HG03378 (cell line): Measurements from ENCODE around the gene TNFRSF25.
"Not testable (repeated sequence)": the region's sequence is repeated elsewhere in the genome, so short reads cannot be mapped to it uniquely, and the experiment has no call there.

ENCODE experiments used
- ATAC-seq: cut with Tn5 transposase; IDR thresholded peaks from one replicate; pipeline ENCODE4 v1.9.1; 2021; ENCODE audit warnings: mild to moderate bottlenecking, moderate library complexity; ENCODE audit not compliant: unreplicated experiment

TNFRSF25 gene

DNA sequence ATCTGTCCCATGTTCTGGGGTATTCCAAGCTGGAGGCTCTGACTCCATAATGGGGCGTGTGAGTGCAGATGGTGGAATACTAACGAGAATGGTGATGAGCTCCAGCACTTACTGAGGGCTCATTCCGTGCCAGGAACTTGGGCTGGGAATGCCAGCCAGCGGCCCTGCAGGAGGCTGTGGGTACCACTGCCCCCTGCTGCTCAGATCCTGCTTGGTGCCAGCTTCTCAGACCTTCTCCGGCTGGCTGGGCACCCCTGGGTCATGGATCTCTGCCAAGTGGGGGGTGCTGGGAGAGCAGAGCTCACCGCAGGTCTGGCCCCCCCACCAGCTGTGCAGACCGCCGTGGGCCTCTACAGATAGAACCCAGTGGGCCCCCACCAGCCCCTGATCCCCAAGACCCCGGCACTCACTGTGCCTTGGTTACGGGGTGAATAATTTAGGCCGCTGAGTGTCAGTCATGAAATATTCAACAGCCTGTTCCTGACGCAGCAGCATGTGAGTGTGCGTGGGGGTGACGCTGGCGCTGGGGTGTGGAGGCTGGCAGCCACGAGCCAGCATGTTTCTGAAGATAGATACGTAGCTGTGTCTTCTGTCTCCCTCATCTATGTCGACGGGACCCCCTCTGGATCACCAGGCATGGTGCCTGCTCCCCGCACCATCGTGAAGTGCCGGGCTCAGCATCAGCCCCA is 28.8 kb downstream of the TNFRSF25 start:
- ATAC-seq, result not testable (repeated sequence)

DNA sequence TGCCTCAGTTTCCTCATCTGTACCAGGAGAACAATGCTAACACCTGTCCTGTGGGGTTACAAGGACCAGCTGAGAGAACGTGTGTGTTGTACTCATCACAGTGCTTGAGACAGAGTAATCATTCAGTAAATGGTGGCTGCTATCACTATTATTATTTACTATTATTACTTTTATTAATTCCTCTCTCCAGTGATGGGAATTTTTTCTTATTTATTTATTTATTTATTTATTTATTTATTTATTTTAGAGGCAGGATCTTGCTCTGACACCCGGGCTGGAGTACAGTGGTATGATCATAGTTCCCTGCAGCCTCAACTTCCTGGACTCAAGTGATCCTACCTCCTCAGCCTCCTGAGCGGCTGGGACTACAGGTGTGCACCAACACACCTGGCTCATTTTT is 29.7 kb downstream of the TNFRSF25 start:
- ATAC-seq, result not testable (repeated sequence)

DNA sequence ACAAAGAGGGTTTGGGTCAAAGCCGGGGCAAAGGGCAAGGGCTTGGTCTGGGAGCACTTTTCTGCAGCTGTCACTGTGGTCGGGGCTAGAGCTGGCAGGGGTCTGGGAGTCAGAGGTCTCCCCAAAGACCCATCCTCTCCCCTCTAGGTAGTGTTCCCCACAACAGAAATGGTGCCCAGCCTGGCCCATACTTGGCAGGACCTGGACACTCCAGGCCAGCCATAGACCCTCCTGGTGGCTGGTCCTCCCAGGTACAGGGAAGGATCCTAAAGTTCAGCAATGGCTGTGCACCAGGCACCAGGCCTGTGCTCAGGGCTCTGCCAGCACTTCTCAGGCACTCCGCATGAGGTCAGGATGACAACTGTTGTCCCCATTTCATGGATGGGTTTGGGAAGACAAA is 30.4 kb downstream of the TNFRSF25 start:
- no peak for ATAC-seq

DNA sequence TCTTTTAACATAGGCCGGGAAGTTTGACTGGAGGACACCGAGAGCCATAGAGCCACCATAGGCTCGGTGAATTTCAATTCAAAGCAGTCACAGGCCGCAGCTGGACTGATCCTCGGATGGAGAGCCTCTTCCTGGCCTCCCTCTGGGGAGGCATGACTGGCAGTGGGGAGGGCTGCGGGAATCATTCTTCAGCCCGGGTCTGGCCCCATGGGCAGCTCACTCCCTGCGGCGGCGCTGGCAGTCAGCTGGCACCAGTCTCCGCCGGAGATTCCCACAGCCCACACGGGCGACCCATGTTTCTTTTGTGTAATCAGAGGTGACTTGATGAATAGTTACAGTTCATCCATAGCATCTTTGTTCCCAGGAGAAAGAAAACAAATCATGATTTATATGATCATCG is 30.8 kb downstream of the TNFRSF25 start:
- no peak for ATAC-seq

DNA sequence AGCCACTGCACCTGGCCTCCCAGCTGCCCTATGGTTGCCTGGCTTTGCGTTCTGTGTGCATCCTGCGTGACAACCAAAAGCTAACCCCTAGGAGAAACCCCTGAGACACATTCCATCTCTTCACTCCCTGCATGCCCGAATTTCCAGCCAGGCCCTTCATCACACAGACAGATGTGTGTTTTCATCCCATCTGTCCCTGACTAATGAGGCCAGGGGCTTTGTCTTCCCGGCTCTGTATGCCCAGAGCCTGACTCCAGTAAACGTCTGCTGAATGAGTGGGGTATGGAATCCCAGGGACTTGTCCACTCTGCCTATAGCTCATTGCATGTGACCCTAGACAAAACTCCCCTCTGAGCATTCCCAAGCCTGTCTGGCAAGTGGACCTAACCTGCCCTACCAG is 31.8 kb downstream of the TNFRSF25 start:
- ATAC-seq, result no peak

DNA sequence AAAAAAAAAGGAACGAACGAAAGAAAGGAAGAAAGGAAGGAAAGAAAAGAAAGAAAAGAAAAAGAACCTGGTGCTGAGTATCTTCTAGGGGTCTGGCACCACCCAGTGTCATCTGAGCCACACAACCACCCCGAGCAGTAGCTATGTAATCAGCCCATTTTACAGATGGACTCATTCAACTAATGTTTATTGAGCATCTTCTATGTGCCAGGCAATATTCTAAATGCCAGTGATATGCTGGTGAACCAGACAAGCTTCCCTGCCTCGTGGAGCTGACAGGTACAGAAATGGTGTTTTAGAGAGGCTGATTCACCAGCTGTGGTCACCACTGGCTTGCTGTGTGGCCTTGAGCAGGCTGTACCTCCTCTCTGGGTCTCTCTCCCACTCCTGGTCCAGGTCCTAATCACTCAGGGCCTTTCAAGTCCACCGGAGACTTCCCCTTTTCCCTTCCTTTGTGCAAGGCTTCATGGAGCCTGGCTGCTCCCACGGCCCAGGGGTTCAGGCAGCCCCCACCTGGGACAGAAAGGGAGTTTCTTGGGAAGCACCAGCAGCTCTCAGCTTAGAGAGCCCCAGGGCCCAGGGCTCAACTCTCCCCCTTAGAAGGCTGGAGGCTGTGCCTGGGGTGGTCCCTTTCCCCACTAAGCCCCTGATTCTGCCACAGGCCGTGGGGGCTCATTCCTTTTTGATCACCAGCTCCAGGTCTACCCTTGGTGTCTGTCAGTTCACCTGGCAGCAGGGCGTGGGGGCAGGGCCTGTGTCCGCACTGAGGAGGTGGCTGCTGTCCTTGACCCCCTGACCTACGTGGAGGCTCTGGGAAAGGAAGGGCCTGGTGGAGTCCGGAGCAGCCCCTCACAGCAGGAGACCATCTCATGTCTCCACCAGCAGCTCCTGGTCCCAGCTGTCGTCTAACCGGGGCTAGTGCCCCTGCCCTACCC is 34.1 kb downstream of the TNFRSF25 start:
- not testable (repeated sequence) for ATAC-seq

DNA sequence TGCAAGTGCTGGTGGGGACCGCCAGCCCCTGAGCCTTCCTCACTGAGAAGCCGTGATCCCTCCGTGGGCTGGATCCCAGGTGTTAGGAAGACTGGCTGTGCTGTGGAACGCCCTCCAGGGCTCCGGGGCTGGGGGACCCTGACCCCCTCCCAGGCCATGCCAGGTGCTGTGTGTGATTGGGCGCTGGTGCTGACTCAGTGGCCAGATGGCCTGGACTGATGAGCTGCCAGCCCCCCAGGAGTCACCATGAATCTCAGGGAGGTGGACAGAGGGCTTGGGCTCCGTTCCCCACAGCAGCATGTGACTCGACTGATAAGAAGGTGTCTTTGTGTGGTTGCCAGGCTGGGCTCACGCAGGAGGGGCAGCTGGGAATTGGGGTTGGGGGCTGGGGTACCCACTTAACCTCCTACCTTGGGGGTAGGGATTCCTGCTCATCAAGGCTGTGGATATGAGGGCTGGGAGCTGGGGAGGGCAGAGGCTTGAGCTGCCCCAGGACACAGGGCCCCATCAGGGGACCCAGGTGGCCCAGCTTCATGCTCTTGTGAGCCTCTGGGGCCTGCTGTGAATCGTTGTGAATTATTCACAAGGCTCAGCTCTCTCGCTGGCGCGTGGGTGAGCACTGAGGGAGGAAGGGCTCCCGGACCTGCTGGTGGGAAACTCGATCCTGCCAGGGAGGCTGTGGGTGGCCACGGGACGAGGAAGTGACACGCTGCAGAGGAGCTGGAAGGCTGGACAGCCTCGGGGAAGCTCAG is 36.1 kb downstream of the TNFRSF25 start:
- ATAC-seq, result not testable (repeated sequence)

DNA sequence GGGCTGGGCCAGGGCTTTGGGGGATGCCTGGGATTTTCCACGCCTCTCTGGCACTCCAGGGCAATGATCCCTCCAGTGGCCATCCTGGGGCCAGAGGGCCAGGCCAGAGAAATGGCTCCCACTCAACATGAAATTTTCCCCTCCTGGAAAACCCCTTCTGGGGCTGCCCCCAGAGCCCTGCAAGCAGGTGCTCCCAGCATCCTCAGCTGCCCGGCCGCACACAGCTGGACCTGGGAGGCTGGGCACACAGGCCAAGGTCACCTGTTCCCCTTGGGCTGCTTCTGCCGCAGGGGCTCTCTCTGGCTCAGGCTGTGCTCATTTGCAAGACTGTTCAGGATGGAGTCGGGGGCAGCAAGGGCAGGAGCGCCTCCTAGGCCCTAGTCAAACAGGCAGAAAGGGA is 37.5 kb downstream of the TNFRSF25 start:
- not testable (repeated sequence) for ATAC-seq

DNA sequence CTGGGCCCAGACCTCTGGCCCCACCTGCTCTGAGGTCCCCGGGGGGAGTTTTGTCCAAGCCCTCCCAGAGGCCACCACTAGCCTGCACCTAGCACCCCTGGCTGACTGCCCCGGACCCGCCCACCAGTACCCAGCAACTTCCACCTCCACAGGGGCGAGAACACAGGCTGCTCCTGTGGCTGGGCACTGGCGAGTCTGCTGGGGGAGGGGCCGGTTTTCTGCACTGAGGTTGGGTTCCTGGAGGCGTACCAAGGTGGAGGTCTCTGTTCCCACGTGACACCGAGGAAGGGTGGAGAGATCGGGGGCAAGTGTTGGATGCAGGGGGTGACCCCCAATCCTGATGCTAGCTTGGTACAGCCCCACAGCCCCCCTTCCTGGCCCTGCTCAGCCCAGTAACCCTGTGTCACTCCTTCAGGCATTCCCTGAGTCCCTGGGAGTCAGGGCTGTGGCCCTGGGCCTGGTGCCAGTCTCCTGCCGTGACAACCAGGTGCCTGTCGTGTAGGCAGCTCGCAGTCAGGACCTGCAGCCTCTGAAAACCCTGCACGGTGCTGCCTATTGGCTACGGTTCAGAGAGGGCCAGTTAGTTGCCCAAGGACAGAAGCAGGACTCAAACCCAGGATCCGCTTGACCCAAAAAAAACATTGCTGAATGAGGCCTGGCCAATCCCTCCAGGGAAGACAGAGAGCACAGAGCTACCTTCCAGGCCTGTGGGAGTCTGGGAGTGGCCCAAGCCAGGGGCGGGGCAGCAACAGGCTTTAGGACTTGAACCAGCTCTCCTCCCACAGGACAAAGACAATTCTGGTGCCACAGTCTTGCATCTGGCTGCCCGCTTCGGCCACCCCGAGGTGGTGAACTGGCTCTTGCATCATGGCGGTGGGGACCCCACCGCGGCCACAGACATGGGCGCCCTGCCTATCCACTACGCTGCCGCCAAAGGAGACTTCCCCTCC is 38.3 kb downstream of the TNFRSF25 start:
- ATAC-seq, result no peak

DNA sequence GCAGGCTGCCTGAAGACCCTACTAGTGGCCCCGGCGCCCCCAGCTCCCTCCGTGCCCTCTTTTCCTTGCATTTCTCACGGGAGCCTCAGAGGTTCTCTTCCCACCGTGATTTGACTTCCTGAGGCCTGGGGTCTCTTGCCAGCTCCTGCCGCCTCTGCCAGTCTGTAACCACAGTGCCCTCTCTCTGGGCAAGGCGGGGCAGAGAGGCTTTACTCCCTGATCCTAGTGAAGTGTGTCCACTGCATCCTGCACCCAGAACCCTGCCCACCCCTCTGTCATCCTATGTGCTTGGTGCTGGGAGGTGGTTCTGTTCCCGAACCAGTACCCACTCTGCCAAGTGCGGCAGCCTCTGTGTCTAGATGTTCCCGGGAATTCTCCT is 39.0 kb downstream of the TNFRSF25 start:
- no peak for ATAC-seq

DNA sequence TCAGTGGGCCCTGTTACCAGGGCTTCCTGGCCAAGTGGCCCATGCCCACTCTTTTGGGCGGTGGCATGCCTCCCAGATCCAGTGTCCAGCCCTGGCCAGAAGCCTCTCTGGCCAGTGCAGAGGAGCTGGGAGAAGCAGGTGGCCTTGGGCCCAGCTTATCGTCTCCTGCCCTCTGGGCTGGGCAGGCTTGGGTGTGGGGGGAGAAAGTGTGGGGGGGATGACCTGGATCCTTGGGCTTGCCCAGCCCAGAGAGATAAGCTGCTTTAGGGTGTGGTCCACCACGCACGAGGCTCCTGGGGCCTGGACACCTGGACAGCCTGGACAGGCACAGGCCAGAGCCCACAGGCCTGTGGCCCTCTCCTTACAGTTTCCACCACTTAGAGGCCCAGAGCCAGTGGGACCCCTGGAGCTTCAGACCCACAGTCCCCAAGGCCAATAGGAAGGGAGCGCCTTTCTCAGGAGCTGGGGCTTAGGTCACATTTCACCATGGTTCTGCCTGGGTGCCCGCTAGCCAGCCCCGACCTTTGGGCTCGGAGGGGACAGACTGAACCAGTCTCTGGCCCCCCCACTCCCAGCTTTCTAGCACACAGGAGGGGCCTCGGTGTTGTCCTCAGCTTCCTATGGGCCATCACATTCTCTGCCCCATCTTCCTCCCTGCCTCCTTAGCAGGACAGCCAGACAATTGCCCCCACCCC is 39.5 kb downstream of the TNFRSF25 start:
- no peak for ATAC-seq

DNA sequence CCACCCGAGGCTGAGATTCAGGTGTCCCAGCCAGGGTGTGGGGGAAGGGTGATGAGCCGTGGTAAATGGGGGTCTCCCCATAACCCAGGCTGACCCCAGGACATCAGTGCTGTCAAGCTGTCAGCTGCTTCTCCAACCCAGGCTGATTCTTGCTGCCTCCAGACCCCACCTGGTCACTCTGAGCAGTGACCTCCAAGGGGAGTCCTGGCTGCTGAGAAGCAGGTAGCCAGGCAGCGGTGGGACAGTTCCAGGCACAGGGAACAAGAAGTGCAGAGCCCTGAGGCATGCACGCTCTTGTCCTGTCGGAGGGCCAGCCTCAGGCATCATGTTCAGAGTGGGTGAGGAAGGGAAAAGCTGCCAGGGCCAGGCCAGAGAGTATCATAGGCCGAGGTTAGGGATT is 40.3 kb downstream of the TNFRSF25 start:
- ATAC-seq, result no peak

DNA sequence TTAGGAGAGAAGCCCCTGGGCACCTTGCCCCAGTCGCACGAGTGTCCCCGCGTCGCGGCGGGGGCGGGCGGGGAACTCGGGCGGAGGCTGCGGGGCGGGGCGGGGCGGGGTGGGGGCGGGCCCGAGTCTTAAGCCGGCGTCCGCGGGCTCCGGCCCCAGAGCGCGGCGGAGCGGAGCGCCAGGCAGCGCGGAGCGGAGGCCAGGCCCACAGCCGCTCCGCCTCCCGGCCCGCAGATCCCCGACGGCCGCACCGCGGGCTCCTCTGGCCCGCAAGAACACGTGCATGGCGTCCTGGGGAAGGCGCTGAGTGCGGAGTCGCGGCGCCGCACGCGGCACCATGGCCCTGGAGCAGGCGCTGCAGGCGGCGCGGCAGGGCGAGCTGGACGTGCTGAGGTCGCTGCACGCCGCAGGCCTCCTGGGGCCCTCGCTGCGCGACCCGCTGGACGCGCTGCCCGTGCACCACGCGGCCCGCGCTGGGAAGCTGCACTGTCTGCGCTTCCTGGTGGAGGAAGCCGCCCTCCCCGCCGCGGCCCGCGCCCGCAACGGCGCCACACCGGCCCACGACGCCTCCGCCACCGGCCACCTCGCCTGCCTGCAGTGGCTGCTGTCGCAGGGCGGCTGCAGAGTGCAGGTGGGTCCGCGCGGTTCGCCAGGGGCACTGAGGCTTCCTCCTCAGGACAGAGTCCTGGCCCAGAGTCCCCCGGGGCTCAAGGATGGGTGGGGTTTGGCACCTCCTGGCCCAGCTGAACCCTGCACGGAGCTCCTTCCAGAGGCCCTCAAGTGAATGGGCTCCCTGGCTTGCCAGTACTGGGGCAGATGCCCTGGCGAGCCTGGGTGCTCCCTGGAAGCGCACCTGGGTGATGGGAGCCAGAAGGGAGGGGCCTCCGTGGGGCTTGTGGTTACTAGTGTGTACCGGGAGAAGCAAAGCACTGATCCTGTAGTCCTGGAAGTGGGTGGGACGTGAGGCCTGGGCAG is 41.1 kb downstream of the TNFRSF25 start, which contains the start of gene ESPN:
Gene ESPN, plus strand, starts transcription at position 158 of the 975 bp plus-strand sequence. Its CDS starts 180 bp downstream, at position 338.
- no peak for ATAC-seq

DNA sequence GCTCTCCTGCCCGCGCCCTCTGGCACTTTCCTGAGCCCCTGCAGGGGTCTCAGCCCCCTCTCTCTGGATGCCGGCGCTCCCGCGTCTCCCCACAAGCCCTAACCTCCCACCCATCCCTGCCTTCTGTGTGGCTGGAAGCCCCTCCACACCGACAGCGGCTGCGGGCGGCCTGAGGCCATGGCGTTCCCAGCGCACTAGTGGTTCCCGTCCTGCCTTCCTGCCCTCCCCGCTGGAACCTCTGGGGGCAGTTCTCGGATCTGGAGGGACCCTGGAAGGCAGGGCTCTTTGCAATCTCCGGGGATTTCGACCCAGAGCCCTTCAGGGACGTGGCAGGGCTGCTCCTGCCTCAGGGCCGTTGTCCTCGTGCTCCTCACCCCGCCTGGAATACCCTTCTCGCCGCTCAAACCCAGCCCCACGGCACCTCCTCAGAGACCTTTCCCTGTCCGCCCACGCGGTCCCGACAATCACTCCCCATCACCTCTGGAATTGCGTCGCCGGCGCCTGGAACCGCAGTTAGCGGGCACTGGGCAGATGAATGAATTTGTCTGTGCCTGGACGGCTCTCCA is 41.9 kb downstream of the TNFRSF25 start:
- ATAC-seq, result no peak

DNA sequence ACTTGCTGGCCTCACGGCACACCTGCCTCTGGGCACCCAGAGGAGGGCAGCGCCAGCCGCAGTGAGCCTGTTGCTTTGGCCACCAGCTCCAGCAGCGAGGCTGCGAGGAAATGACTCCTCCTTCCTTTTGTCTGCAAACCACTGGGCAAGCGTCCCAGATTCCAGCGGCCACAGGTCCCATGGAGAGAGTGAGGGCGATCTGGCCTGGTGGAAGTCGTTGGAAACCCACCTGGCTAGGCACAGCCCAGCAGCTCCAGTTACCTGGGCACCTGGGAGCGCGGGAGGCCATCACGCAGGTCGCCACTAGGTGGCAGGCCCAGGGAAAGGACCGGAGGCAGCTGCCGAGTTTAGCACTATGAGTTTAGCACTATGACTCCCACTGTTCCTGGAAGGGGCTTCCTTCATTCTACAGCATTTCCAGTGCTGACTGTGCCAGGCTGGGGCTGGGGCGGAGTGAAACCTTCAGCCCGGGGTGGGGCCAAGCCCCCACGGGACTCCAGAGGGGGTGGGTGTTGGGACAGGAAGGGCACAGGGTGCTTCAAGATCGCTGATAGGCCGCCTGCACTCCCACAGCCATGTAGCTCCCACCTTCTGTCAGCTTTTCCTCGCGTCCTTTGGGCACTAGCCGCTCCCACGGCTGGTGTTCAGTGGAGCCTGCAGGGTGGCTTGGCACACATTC is 42.5 kb downstream of the TNFRSF25 start:
- no peak for ATAC-seq

DNA sequence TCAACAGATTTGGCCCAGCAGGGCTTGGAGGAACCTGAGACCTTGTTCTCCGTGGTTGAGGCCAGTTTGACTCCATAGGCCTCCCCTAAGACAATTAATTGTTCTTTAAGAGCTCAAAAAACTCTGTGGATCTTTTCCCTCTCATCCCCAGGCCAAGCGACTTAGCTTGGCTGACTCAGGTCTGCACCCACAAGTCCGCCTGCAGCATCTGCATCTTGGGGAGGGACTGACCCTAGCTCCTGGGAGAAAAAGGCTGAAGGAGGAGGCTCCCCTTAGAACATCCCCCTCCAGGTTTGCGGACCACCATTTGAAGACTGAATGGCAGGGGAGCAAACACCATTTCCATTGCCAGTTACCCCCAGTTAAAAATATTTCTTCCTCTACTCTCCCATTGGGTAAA is 44.7 kb downstream of the TNFRSF25 start:
- ATAC-seq, result no peak

DNA sequence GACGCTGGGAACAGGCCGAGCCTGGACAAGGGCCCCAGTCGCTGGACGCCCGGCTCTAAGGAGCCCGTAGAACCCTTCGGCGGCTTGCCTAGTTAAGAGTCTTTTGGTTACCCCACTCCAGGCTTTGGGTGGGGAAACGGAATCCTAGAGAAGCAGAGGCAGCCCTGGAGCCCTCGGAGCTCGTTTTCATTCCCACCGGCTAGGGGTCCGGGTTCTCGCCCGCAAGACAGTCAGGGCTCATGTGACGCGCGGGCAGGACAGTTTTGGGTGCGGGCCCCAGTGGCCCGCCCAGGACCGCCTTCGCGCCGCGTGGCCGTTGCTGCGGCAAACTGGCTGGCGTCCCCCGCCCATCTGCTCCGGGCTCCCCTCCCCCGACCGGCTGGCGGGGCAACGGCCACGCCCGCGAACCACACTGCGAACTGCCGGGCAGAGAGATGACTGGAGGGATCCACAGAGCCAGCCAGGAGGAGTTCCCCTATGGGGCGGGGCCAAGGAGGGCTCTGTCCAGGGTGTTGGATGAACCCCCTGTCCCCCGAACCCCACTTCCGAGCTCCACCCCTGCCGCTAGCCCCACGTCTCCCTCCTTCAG is 45.4 kb downstream of the TNFRSF25 start:
- ATAC-seq, result no peak
